GM23338 (cell line): ENCODE results near the gene LFNG.

Source experiments
- CREB1 ChIP-seq: fragments of 250-450 bp; sonication (Bioruptor Pico); IDR thresholded peaks from 2 replicates; pipeline ENCODE4 v1.5.0; 2020; ENCODE audit warnings: low read depth, mild to moderate bottlenecking, moderate library complexity
- CTCF ChIP-seq, 2 experiments: fragments of 200-600 bp in 1 of 2; sonication (generic) in 1 of 2; conservative IDR thresholded peaks; 2 replicates each; pipeline versions ENCODE4 v1.5.1 to v1.6.1; 2016 to 2017; ENCODE audit warnings: antibody characterized with exemption in 2 of 2, low read depth in 2 of 2, mild to moderate bottlenecking in 2 of 2, moderate library complexity in 1 of 2
- ETS1 ChIP-seq: IDR thresholded peaks from 2 replicates; pipeline ENCODE4 v1.6.1; 2016; ENCODE audit warnings: antibody characterized with exemption
- EZH2 ChIP-seq: fragments of 200-600 bp; sonication (generic); IDR thresholded peaks from one replicate; pipeline ENCODE4 v1.8.0; 2017; ENCODE audit warnings: antibody characterized with exemption, mild to moderate bottlenecking, low read depth; ENCODE audit not compliant: unreplicated experiment
- EZH2phosphoT487 ChIP-seq: fragments of 200-600 bp; sonication (generic); IDR thresholded peaks from one replicate; pipeline ENCODE4 v1.8.1; 2018; ENCODE audit warnings: antibody characterized with exemption; ENCODE audit not compliant: unreplicated experiment
- JUNB ChIP-seq: IDR thresholded peaks from one replicate; pipeline ENCODE4 v1.6.1; 2016; ENCODE audit warnings: antibody characterized with exemption; ENCODE audit not compliant: unreplicated experiment
- NANOG ChIP-seq: IDR thresholded peaks from 2 replicates; pipeline ENCODE4 v1.6.1; 2016; ENCODE audit warnings: antibody characterized with exemption, borderline replicate concordance
- POLR2AphosphoS5 ChIP-seq: IDR thresholded peaks from 2 replicates; pipeline ENCODE4 v1.6.1; 2016; ENCODE audit warnings: antibody characterized with exemption, low read depth
- REST ChIP-seq: IDR thresholded peaks from one replicate; pipeline ENCODE4 v1.6.1; 2018; ENCODE audit warnings: antibody characterized with exemption; ENCODE audit not compliant: unreplicated experiment
- STAT1 ChIP-seq: IDR thresholded peaks from one replicate; pipeline ENCODE4 v1.6.1; 2016; ENCODE audit warnings: antibody characterized with exemption; ENCODE audit not compliant: unreplicated experiment
- ZNF114 ChIP-seq: fragments of 250-450 bp; sonication (Bioruptor Pico); IDR thresholded peaks from 2 replicates; pipeline ENCODE4 v1.5.0; 2020; ENCODE audit warnings: mild to moderate bottlenecking, moderate library complexity
- ZNF331 ChIP-seq: fragments of 250-450 bp; sonication (Bioruptor Pico); IDR thresholded peaks from 2 replicates; pipeline ENCODE4 v1.5.0; 2020; ENCODE audit warnings: low read depth, mild to moderate bottlenecking, moderate library complexity

- no peak for TF ChIP-seq CTCF (conservative IDR thresholded peaks at IDR 0.05; ENCODE audit: low read depth in 2 of 2)
- TF ChIP-seq JUNB = no peak
- no peak for TF ChIP-seq REST
- no peak for TF ChIP-seq POLR2AphosphoS5
- TF ChIP-seq EZH2 = no peak
- no peak for TF ChIP-seq CREB1
- TF ChIP-seq EZH2phosphoT487 = no peak
- TF ChIP-seq ZNF331 (CRISPR knock-in tag) = no peak
- TF ChIP-seq STAT1 = no peak
- TF ChIP-seq ETS1 = no peak
- TF ChIP-seq NANOG = no peak
- TF ChIP-seq ZNF114 = no peak
Measured at GRCh38 chr7:2497065-2497464, 22.5 kb upstream of the LFNG start.
